IMR-90 (cell line): ENCODE measurements around the gene TMEM17.
A peak's percentile ranks its signal among the peaks of the same experiment; 100 is the strongest.

Experiments used
- CTCF ChIP-seq: conservative IDR thresholded peaks from 2 replicates; pipeline ENCODE4 v1.5.1; 2012; ENCODE audit warnings: mild to moderate bottlenecking, low read depth, low read length, improper control_type of control experiment
- POLR2A ChIP-seq: IDR thresholded peaks from 2 replicates; pipeline ENCODE4 v1.6.1; 2012; ENCODE audit warnings: mild to moderate bottlenecking, low read depth, low read length
- RAD21 ChIP-seq: IDR thresholded peaks from 2 replicates; pipeline ENCODE4 v1.6.1; 2012; ENCODE audit warnings: low read length, improper control_type of control experiment
- USF2 ChIP-seq: fragments of 150-350 bp; IDR thresholded peaks from 2 replicates; pipeline ENCODE4 v1.6.1; 2017; ENCODE audit warnings: mild to moderate bottlenecking, antibody characterized with exemption, low read length, low read depth

GRCh38 chr2:62489162-62489561, 16.8 kb downstream of the TMEM17 start:
- TF ChIP-seq CTCF (no peak), RAD21 (no peak), POLR2A (no peak), USF2 (peak; percentile 33; the same call in 1 of the 2 replicates)
